Adrenal gland (tissue), 5 donors: Measurements from ENCODE around the gene PLPPR2.

ENCODE experiments used
- CTCF ChIP-seq, 6 experiments: fragments of 450-650 bp in 4 of 6; fragments of 200-600 bp in 2 of 6; sonication (generic) in 1 of 6; IDR thresholded peaks; 1 replicate in 5 of 6; 2 replicates in 1 of 6; pipeline versions ENCODE4 v1.5.1 to v1.8.0; 2016 to 2021; ENCODE audit warnings: antibody characterized with exemption in 6 of 6, mild to moderate bottlenecking in 2 of 6, moderate library complexity in 1 of 6
- POLR2A ChIP-seq, 2 donors: fragments of 450-650 bp; IDR thresholded peaks; one replicate each; pipeline ENCODE4 v1.6.1; 2017; ENCODE audit warnings: antibody characterized with exemption in 2 of 2, mild to moderate bottlenecking in 2 of 2, moderate library complexity in 1 of 2
- donor health status: DM: no; HTN: no; CAD: no.

- TF ChIP-seq CTCF (IDR thresholded peaks at IDR 0.05), result no peak
- TF ChIP-seq POLR2A (IDR thresholded peaks at IDR 0.05), result no peak
Measured at GRCh38 chr19:11377756-11378155, 22.5 kb downstream of the PLPPR2 start.
